Measurements from ENCODE around the gene ATG9B. TPM values are rescaled to one million over a fixed set of nuclear protein-coding genes. Genes with fewer than 3 reads are reported as not detected.

Gene ATG9B
- total RNA-seq, 1 experiment from 2014 or later, result 2.1 TPM

DNA sequence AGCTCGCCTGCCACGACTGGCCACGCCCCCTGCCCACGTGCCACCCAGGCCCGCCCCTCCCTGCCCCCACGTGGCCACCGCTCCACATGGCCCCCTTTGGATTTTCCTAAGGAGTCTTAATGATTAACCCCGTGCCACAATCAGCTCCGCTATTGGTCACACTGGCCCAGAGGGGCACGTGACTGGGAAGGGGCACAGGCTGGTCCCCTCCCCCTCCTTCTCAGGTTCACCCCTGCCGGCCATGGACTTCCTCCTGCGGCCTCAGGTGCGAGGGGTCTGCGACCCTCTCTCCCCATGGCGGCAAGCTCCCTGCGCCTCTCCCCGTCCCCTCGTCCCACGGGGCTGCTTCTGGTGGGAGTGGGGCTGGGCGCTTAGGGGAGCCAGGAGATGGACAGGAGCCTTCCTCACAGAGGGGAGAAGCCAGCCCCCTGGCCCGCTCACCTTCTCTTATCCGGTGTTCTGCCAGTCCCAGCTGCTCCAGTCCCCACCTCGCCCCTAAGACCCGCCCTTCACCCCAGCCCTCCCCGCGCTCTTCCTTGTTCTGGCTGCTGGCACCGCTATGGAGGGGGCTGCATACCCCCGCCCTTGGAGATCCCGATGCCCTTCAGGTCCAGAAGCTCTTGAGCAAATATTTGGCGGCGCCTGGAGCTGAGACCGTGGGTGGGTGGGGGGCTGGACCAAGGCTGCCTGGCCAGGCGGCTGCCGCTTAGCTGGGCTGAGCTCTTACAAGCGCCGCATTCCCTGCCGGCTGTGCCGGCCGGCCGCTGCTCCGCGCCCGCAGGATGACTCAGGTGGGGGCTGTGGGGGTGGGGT, 38.3 kb upstream of the ATG9B start (continued):
- TF ChIP-seq EZH2phosphoT487 (IDR thresholded peaks at IDR 0.05; ENCODE audit: borderline replicate concordance), result no peak

DNA sequence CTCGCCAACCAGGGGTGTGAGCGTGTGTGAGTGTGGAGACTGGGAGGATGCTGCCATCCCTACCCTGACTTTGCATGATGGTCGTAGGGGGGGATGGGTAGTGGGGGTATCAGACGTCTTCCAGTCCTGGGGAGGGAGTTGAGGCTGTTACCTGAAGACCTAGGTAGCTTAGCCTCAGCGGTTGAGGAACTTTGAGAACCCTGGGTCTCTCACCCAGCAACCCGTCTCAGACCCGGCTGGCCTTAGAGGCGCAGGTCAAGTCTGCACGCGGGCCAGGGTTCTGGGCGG, 37.8 kb upstream of the ATG9B start:
- Histone ChIP-seq H3K79me2 (ENCODE audit: insufficient read depth, low read length) (peaks cover 65% of the 10 kb centered on the region), H3K27ac (ENCODE audit: low read depth, low read length) (peak overlapping the region; percentile 87), H3K9me2 (ENCODE audit: insufficient read depth) (no peaks in the 10 kb centered on the region), H3K9me3 (ENCODE audit: control insufficient read depth in 1 of 2, insufficient read depth in 1 of 2, low read depth in 1 of 2, low read length in 2 of 2) (no peaks in the 10 kb centered on the region), H3K9ac (ENCODE audit: low read length) (peak overlapping the region; percentile 91), H2AFZ (ENCODE audit: low read depth, low read length, poor library complexity, severe bottlenecking) (no peak overlapping the region), H3K4me1 (ENCODE audit: control insufficient read depth in 1 of 2, insufficient read depth in 2 of 2, low read length in 2 of 2) (peaks cover 24 to 49% of the 10 kb centered on the region in 2 experiments), H3K27me3 (ENCODE audit: insufficient read depth, low read length) (no peaks in the 10 kb centered on the region), H4K20me1 (ENCODE audit: insufficient read depth) (no peaks in the 10 kb centered on the region), H3K36me3 (ENCODE audit: control insufficient read depth in 1 of 2, insufficient read depth in 2 of 2, low read length in 2 of 2) (peaks cover 14 to 17% of the 10 kb centered on the region in 2 experiments), H3K4me3 (replicated peaks in 1 of 2; ENCODE audit: low read depth in 1 of 2, low read length in 2 of 2) (peak overlapping the region; percentile 81 to 90), H3K4me2 (ENCODE audit: low read length) (peak overlapping the region; percentile 95)
- RAD21 ChIA-PET (ENCODE audit: low non-redundant PET in 1 of 2, low total read pairs in 2 of 2, uncharacterized antibody in 2 of 2, unreplicated experiment in 2 of 2), result interaction anchor here in 1 of 2 experiments (0.8 to 1.4 kb wide), 2 partner anchors 24 to 34 kb away, joined by 3 read pairs; partner anchors contain the start of genes ABCB8 and AGAP3
- no peak for DNase-seq (ENCODE audit: low read depth, low spot score)
- CTCF ChIA-PET, result interaction anchor here (0.7 to 2.1 kb wide), 6 partner anchors 15 to 52 kb away, joined by 3 to 8 read pairs (median 4); partner anchors contain the start of gene ABCB8
- no TSS peak for BruUV-seq (replicated peaks)
- ATAC-seq, result no peak
- intact Hi-C loops (cut with micrococcal nuclease), result loop anchor here (1.0 kb wide), 1 partner anchor 21 kb away; the partner anchor contains the start of gene TMUB1
- POLR2A ChIA-PET, result interaction anchor here (0.6 to 1.7 kb wide), 10 partner anchors 11 to 187 kb away, joined by 3 to 11 read pairs (median 6); partner anchors contain the start of genes ABCB8, AGAP3, FASTK and TMUB1
- TF ChIP-seq SIN3A (IDR thresholded peaks at IDR 0.05; ENCODE audit: low read depth), result no peak
- TF ChIP-seq, protein P1, sequence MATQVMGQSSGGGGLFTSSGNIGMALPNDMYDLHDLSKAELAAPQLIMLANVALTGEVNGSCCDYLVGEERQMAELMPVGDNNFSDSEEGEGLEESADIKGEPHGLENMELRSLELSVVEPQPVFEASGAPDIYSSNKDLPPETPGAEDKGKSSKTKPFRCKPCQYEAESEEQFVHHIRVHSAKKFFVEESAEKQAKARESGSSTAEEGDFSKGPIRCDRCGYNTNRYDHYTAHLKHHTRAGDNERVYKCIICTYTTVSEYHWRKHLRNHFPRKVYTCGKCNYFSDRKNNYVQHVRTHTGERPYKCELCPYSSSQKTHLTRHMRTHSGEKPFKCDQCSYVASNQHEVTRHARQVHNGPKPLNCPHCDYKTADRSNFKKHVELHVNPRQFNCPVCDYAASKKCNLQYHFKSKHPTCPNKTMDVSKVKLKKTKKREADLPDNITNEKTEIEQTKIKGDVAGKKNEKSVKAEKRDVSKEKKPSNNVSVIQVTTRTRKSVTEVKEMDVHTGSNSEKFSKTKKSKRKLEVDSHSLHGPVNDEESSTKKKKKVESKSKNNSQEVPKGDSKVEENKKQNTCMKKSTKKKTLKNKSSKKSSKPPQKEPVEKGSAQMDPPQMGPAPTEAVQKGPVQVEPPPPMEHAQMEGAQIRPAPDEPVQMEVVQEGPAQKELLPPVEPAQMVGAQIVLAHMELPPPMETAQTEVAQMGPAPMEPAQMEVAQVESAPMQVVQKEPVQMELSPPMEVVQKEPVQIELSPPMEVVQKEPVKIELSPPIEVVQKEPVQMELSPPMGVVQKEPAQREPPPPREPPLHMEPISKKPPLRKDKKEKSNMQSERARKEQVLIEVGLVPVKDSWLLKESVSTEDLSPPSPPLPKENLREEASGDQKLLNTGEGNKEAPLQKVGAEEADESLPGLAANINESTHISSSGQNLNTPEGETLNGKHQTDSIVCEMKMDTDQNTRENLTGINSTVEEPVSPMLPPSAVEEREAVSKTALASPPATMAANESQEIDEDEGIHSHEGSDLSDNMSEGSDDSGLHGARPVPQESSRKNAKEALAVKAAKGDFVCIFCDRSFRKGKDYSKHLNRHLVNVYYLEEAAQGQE (IDR thresholded peaks at IDR 0.05; ENCODE audit: low read depth), result no peak
- TF ChIP-seq ZNF274 (IDR thresholded peaks at IDR 0.05; ENCODE audit: low read depth, low read length), result no peak
- no peak for TF ChIP-seq CEBPB (IDR thresholded peaks at IDR 0.05; ENCODE audit: low read depth)
- TF ChIP-seq, protein P2, sequence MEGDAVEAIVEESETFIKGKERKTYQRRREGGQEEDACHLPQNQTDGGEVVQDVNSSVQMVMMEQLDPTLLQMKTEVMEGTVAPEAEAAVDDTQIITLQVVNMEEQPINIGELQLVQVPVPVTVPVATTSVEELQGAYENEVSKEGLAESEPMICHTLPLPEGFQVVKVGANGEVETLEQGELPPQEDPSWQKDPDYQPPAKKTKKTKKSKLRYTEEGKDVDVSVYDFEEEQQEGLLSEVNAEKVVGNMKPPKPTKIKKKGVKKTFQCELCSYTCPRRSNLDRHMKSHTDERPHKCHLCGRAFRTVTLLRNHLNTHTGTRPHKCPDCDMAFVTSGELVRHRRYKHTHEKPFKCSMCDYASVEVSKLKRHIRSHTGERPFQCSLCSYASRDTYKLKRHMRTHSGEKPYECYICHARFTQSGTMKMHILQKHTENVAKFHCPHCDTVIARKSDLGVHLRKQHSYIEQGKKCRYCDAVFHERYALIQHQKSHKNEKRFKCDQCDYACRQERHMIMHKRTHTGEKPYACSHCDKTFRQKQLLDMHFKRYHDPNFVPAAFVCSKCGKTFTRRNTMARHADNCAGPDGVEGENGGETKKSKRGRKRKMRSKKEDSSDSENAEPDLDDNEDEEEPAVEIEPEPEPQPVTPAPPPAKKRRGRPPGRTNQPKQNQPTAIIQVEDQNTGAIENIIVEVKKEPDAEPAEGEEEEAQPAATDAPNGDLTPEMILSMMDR (IDR thresholded peaks at IDR 0.05 in 2 of 3, conservative IDR thresholded peaks at IDR 0.05 in 1 of 3; ENCODE audit: borderline replicate concordance in 1 of 3, insufficient read depth in 1 of 3, low read depth in 2 of 3, low read length in 2 of 3), result no peak
- TF ChIP-seq, protein P3, sequence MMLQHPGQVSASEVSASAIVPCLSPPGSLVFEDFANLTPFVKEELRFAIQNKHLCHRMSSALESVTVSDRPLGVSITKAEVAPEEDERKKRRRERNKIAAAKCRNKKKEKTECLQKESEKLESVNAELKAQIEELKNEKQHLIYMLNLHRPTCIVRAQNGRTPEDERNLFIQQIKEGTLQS (IDR thresholded peaks at IDR 0.05), result no peak
- peak; percentile 76 for TF ChIP-seq POLR2AphosphoS5 (IDR thresholded peaks at IDR 0.05; ENCODE audit: low read depth, low read length)
- TF ChIP-seq RAD21 (IDR thresholded peaks at IDR 0.05; ENCODE audit: low read depth), result no peak
